NT2/D1 (cell line): Measurements from ENCODE around the gene REV1.

Experiments
- DNase-seq: peaks from one replicate; pipeline ENCODE4 v3.0.0-alpha.2; 2011; ENCODE audit warnings: low read depth, low spot score
- H3K27me3 ChIP-seq: 2 replicates; pipeline ENCODE4 v1.6.0; 2011; ENCODE audit warnings: mild to moderate bottlenecking; ENCODE audit not compliant: insufficient read length, insufficient read depth
- H3K36me3 ChIP-seq: 2 replicates; pipeline ENCODE4 v1.6.1; 2011; ENCODE audit warnings: mild to moderate bottlenecking, low read length, mixed read lengths; ENCODE audit not compliant: insufficient read depth, insufficient read length
- H3K4me1 ChIP-seq: 2 replicates; pipeline ENCODE4 v1.5.1; 2011; ENCODE audit not compliant: insufficient read depth, insufficient read length
- H3K4me3 ChIP-seq: 2 replicates; pipeline ENCODE4 v1.5.1; 2011; ENCODE audit warnings: low read depth; ENCODE audit not compliant: insufficient read length
- H3K9ac ChIP-seq: 2 replicates; pipeline ENCODE4 v1.6.0; 2011; ENCODE audit warnings: low read depth; ENCODE audit not compliant: insufficient read length
- H3K9me3 ChIP-seq: 2 replicates; pipeline ENCODE4 v1.5.1; 2011; ENCODE audit warnings: mild to moderate bottlenecking, low read length; ENCODE audit not compliant: insufficient read depth
- SUZ12 ChIP-seq: IDR thresholded peaks from 2 replicates; pipeline ENCODE4 v1.6.1; 2011; ENCODE audit not compliant: insufficient read length, insufficient read depth; ENCODE audit errors: extremely low read depth
- YY1 ChIP-seq: IDR thresholded peaks from 2 replicates; pipeline ENCODE4 v1.6.1; 2011; ENCODE audit not compliant: insufficient read length, insufficient read depth
- ZNF274 ChIP-seq: IDR thresholded peaks from 2 replicates; pipeline ENCODE4 v1.6.1; 2011; ENCODE audit warnings: mild to moderate bottlenecking, low read depth, low read length

REV1 gene

GRCh38 chr2:99389946-99390345 is 99.9 kb downstream of the REV1 start:
- DNase-seq: no peak
- H3K9me3 ChIP-seq: no peaks in the 10 kb centered on the region
- no peak overlapping the region for H3K9ac ChIP-seq
- H3K36me3 ChIP-seq: peaks cover 68% of the 10 kb centered on the region
- no peaks in the 10 kb centered on the region for H3K4me1 ChIP-seq
- H3K27me3 ChIP-seq: no peaks in the 10 kb centered on the region
- H3K4me3 ChIP-seq: no peak overlapping the region
- no peak for TF ChIP-seq ZNF274
- TF ChIP-seq SUZ12: no peak

- no peak for DNase-seq
Measured at GRCh38 chr2:99389371-99389770, 100.4 kb downstream of the REV1 start.

GRCh38 chr2:99388892-99389291 is 100.9 kb downstream of the REV1 start:
- peaks cover 65% of the 10 kb centered on the region for H3K36me3 ChIP-seq
- H3K4me3 ChIP-seq: no peak overlapping the region
- H3K9me3 ChIP-seq: no peaks in the 10 kb centered on the region

More at GRCh38 chr2:99389371-99389770, 100.4 kb downstream of the REV1 start:
- H3K4me3 ChIP-seq: no peak overlapping the region
- H3K9me3 ChIP-seq: no peaks in the 10 kb centered on the region
- no peak overlapping the region for H3K9ac ChIP-seq
- H3K36me3 ChIP-seq: peaks cover 66% of the 10 kb centered on the region
- H3K4me1 ChIP-seq: no peaks in the 10 kb centered on the region
- TF ChIP-seq ZNF274 (no peak), YY1 (no peak), SUZ12 (no peak)
- no peaks in the 10 kb centered on the region for H3K27me3 ChIP-seq

GRCh38 chr2:99386011-99386410 is 103.8 kb downstream of the REV1 start:
- Histone ChIP-seq H3K4me3 (no peak overlapping the region), H3K9ac (no peak overlapping the region), H3K4me1 (no peaks in the 10 kb centered on the region), H3K9me3 (no peaks in the 10 kb centered on the region), H3K36me3 (peaks cover 64% of the 10 kb centered on the region), H3K27me3 (no peaks in the 10 kb centered on the region)
- TF ChIP-seq ZNF274: no peak
- TF ChIP-seq YY1: no peak
- TF ChIP-seq SUZ12: no peak
- DNase-seq: no peak

More at GRCh38 chr2:99388892-99389291, 100.9 kb downstream of the REV1 start:
- H3K27me3 ChIP-seq: no peaks in the 10 kb centered on the region
- H3K9ac ChIP-seq: no peak overlapping the region
- no peak for DNase-seq
- no peak for TF ChIP-seq SUZ12
- no peak for TF ChIP-seq YY1
- no peak for TF ChIP-seq ZNF274
- no peaks in the 10 kb centered on the region for H3K4me1 ChIP-seq

GRCh38 chr2:99382143-99382542 is 107.7 kb downstream of the REV1 start:
- no peak for TF ChIP-seq YY1
- TF ChIP-seq ZNF274: no peak
- TF ChIP-seq SUZ12: no peak
- DNase-seq: no peak
- Histone ChIP-seq H3K4me3 (no peak overlapping the region), H3K9me3 (no peaks in the 10 kb centered on the region), H3K4me1 (no peaks in the 10 kb centered on the region), H3K27me3 (no peaks in the 10 kb centered on the region), H3K9ac (no peak overlapping the region), H3K36me3 (peaks cover 80% of the 10 kb centered on the region)

- no peaks in the 10 kb centered on the region for H3K4me1 ChIP-seq
- H3K27me3 ChIP-seq: no peaks in the 10 kb centered on the region
- TF ChIP-seq ZNF274 (no peak), YY1 (no peak), SUZ12 (no peak)
- H3K4me3 ChIP-seq: no peak overlapping the region
- H3K9ac ChIP-seq: no peak overlapping the region
- H3K9me3 ChIP-seq: no peaks in the 10 kb centered on the region
- DNase-seq: no peak
- H3K36me3 ChIP-seq: peaks cover 93% of the 10 kb centered on the region
Measured at GRCh38 chr2:99380376-99381010, 109.3 kb downstream of the REV1 start.

- no peaks in the 10 kb centered on the region for H3K4me1 ChIP-seq
Measured at GRCh38 chr2:99377879-99378278, 111.9 kb downstream of the REV1 start.

More at GRCh38 chr2:99377879-99378278, 111.9 kb downstream of the REV1 start:
- Histone ChIP-seq H3K36me3 (peaks cover 99% of the 10 kb centered on the region), H3K4me3 (no peak overlapping the region), H3K9ac (no peak overlapping the region), H3K9me3 (no peaks in the 10 kb centered on the region; the same call in 1 of the 2 replicates), H3K27me3 (no peaks in the 10 kb centered on the region)
- DNase-seq: no peak
- no peak for TF ChIP-seq YY1
- TF ChIP-seq SUZ12: no peak
- no peak for TF ChIP-seq ZNF274
